ENCODE measurements around the gene TNKS1BP1.

Gene TNKS1BP1

GRCh38 chr11:57254631-57255030 is 70.1 kb downstream of the TNKS1BP1 start:
- DNase-seq (ENCODE audit: low spot score), result no peak

GRCh38 chr11:57251491-57252104 is 73.2 kb downstream of the TNKS1BP1 start:
- no peak for DNase-seq (ENCODE audit: low spot score)

- no peak for DNase-seq (ENCODE audit: low spot score)
Measured at GRCh38 chr11:57251037-57251436, 73.7 kb downstream of the TNKS1BP1 start.

All from kidney capillary endothelial cell (primary cell).